Stimulated activated CD8-positive, alpha-beta memory T cell treated with anti-CD3 and anti-CD28 coated beads, Interleukin-4, amount 100 ng/mL, for 1 hour (primary cell): Measurements from ENCODE around the gene TMEM143.
A peak's percentile ranks its signal among the peaks of the same experiment; 100 is the strongest.
"Not testable (repeated sequence)": the region's sequence is repeated elsewhere in the genome, so short reads cannot be mapped to it uniquely, and the experiment has no call there.

ENCODE experiments used
- DNase-seq, 2 donors: peaks; one replicate each; pipeline ENCODE4 v3.0.0-alpha.2; 2020; ENCODE audit warnings: low read depth in 2 of 2, low spot score in 1 of 2

TMEM143 gene

GRCh38 chr19:48363810-48364597 lies at the start of gene TMEM143, which contains the start of gene SYNGR4:
Gene TMEM143 (minus strand): TSS chr19:48363940. CDS start chr19:48363920, 20 bp downstream.
Gene SYNGR4 (plus strand): TSS chr19:48364367. CDS start chr19:48365843, 1,476 bp downstream.
- peak; percentile 89 to 96 for DNase-seq

- DNase-seq, result no peak
Observed at GRCh38 chr19:48405850-48406249, 42.1 kb upstream of the TMEM143 start.

GRCh38 chr19:48405010-48405659 lies 41.4 kb upstream of the TMEM143 start:
- DNase-seq, result no peak

- DNase-seq, result no peak
Observed at GRCh38 chr19:48403606-48404005, 39.9 kb upstream of the TMEM143 start.

- no peak for DNase-seq
Observed at GRCh38 chr19:48401287-48401686, 37.5 kb upstream of the TMEM143 start.

- DNase-seq, result no peak
Observed at GRCh38 chr19:48400018-48400742, 36.4 kb upstream of the TMEM143 start.

GRCh38 chr19:48398375-48399235 lies 34.9 kb upstream of the TMEM143 start:
- DNase-seq, result peak; percentile 61 to 73

GRCh38 chr19:48398102-48398374 lies 34.3 kb upstream of the TMEM143 start:
- no peak for DNase-seq

- DNase-seq, result no peak
Observed at GRCh38 chr19:48397263-48398101, 33.7 kb upstream of the TMEM143 start.

- DNase-seq, result no peak
Observed at GRCh38 chr19:48396824-48397176, 33.1 kb upstream of the TMEM143 start.

GRCh38 chr19:48396016-48396823 lies 32.5 kb upstream of the TMEM143 start:
- DNase-seq, result no peak

- no peak for DNase-seq
Observed at GRCh38 chr19:48395499-48395898, 31.8 kb upstream of the TMEM143 start.

GRCh38 chr19:48395170-48395455 lies 31.4 kb upstream of the TMEM143 start:
- no peak for DNase-seq

GRCh38 chr19:48394331-48395169 lies 30.8 kb upstream of the TMEM143 start:
- DNase-seq, result no peak

GRCh38 chr19:48393559-48394330 lies 30.0 kb upstream of the TMEM143 start, which contains the start of gene GRIN2D:
Gene GRIN2D (plus strand): TSS chr19:48393668. CDS start chr19:48398393, 4,725 bp downstream.
- DNase-seq, result no peak

GRCh38 chr19:48392860-48393558 lies 29.3 kb upstream of the TMEM143 start:
- DNase-seq, result no peak

GRCh38 chr19:48392006-48392344 lies 28.2 kb upstream of the TMEM143 start:
- DNase-seq, result not testable (repeated sequence)
